ENCODE measurements around the gene CENPB.

The CENPB gene

DNA sequence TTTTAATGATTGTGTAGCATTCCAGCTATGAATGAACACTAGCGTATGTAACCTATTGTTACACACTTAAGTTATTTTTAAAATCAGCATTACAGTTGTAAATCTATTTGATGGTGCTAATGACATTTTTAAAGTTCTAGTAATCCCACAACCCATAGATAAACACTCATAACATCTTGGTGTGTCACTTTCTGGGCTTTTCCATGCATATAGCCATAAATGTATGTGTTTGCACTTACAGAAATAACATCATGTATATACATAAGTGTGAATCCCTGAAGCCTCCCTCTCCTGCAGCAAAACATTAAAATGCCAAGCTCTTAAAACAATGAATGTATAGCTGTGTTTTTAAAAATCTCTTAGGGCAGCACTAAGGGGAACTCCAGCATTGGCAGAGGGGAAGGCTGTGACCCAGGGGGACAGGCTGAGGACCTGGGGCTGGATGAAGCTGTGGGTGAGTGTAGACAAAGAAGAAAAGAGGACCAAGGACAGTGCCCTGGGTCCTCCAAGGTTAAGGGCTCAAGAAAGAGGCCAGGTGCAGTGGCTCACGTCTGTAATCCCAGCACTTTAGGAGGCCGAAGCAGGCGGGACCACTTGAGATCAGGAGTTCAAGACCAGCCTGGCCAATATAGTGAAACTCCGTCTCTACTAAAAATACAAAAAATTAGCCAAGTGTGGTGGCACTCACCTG lies 929 bp upstream of the CENPB start:
- TF ChIP-seq, protein P1, sequence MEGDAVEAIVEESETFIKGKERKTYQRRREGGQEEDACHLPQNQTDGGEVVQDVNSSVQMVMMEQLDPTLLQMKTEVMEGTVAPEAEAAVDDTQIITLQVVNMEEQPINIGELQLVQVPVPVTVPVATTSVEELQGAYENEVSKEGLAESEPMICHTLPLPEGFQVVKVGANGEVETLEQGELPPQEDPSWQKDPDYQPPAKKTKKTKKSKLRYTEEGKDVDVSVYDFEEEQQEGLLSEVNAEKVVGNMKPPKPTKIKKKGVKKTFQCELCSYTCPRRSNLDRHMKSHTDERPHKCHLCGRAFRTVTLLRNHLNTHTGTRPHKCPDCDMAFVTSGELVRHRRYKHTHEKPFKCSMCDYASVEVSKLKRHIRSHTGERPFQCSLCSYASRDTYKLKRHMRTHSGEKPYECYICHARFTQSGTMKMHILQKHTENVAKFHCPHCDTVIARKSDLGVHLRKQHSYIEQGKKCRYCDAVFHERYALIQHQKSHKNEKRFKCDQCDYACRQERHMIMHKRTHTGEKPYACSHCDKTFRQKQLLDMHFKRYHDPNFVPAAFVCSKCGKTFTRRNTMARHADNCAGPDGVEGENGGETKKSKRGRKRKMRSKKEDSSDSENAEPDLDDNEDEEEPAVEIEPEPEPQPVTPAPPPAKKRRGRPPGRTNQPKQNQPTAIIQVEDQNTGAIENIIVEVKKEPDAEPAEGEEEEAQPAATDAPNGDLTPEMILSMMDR (IDR thresholded peaks at IDR 0.05; ENCODE audit: low read depth, low read length, missing control alignments), result no peak
- DNase-seq (ENCODE audit: extremely low read depth, low read depth), result no peak
- peak overlapping the region; percentile 25; the same call in 1 of the 2 replicates for H3K4me3 ChIP-seq (replicated peaks; ENCODE audit: low read depth, low read length)

DNA sequence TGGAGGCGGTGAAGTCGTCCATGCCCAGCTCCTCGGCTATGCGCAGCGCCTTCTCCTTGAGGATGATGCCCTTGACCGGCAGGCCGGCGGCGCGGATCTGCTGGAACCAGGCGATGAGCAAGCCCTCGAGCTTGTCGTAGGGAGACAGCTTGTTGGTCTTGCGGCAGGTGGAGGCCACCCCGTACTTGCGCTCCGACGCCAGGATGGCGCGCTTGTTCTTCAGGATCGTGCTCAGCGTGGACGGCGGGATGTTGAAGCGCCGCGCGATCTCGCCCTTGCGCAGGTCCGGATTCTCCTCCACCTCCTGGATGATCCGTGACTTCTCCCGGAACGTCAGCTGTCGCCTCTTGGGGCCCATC lies 435 bp downstream of the CENPB start:
- TF ChIP-seq, protein P1 (IDR thresholded peaks at IDR 0.05; ENCODE audit: low read depth, low read length, missing control alignments), result no peak
- peak overlapping the region; percentile 72 for H3K4me3 ChIP-seq (replicated peaks; ENCODE audit: low read depth, low read length)
- DNase-seq (ENCODE audit: extremely low read depth, low read depth), result no peak

DNA sequence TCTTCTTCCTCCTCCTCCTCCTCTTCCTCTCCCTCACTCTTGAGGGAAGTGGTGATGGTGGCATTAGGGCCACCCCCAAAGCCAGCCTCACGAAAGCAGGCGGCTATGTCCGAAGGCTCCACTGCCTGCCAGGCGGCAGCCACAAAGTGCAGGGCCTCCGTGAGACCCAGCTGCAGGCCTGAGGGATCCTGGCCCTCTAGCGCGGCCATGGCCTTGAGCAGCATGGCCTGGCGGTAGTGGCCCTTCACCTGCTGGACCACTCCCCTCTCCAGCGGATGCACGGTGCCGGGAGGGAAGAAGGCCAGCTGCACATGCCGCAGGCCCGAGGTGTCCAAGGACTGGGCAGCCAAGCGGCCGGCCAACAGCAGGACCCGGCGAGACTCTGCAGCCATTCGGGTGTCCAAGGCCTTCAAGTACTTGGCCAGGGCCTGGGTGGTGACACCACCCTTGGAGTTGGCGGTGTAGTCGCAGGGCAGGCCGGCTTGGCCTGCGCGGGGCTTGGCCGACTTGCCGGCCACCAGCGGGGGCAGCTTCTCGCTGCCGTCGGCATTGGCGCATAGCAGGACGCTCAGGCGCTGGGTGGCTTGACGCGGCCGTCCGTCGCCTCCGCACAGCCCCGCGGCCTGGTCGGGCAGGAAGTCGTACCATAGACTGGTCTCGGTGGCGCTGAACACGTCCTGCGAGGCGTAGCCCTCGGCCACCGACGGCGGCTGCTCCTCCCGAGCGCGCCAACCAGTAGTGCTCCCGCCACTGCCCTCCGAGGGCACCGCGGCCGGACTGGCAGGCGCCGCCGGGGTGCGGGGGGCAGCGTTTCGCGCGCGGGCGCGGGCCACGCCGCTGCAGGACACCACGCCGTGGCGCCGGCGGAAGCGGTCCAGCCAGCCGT lies 1.1 kb downstream of the CENPB start:
- DNase-seq (ENCODE audit: extremely low read depth, low read depth), result no peak
- H3K4me3 ChIP-seq (replicated peaks; ENCODE audit: low read depth, low read length), result peak overlapping the region; percentile 72
- TF ChIP-seq, protein P1 (IDR thresholded peaks at IDR 0.05; ENCODE audit: low read depth, low read length, missing control alignments), result no peak

DNA sequence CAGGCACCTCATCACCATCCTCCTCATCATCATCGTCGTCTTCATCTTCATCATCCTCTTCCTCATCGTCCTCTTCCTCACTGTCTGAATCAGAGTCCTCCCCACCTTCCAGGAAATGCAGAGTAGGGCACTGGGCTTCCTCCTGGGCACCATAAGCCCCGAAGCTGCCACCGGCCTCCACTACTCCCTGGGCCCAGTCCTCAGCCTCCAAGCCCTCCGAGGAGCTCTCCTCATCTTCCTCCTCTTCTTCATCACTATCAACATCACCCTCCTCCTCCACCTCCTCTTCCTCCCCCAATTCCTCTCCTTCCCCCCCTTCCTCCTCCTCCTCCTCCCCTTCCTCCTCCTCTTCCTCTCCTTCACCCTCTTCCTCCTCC lies 1.7 kb downstream of the CENPB start:
- TF ChIP-seq, protein P1 (IDR thresholded peaks at IDR 0.05; ENCODE audit: low read depth, low read length, missing control alignments), result no peak
- no peak for DNase-seq (ENCODE audit: extremely low read depth, low read depth)

DNA sequence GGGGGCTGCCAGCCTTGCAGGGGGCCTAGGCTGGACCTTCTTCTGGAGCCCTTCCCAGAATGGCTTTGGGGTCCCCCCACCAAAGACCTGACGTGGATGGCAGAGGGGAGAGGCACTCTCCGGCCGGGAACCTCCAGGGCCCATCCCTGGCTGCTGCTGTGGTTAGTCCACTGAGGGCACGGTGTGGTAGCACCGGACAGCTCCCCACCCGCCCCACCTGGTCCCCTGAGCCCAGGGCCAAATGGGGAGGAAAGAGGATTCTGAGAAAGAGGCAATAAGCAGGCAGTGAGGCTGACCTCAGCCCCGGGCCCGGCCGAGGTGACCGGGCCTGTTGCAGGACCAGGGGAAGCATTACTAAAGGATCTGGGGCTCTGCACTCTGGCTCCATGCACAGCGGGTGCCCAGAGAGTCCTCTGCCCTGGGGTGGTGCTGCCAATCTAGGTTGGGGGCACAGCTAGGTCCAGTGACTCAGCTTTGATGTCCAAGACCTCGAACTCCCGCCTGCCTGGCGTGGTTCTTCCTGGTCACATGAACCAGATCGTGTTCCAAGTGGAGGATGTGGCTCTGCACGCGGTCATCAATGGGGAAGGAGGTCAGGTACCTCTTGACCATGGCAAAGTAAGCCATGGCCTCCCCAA lies 2.2 kb downstream of the CENPB start:
- no peak for DNase-seq (ENCODE audit: extremely low read depth, low read depth)
- TF ChIP-seq, protein P1 (IDR thresholded peaks at IDR 0.05; ENCODE audit: low read depth, low read length, missing control alignments), result no peak
- H3K4me3 ChIP-seq (replicated peaks; ENCODE audit: low read depth, low read length), result peak overlapping the region; percentile 72

More for the DNA sequence above, 1.7 kb downstream of the CENPB start:
- H3K4me3 ChIP-seq (replicated peaks; ENCODE audit: low read depth, low read length), result peak overlapping the region; percentile 72

DNA sequence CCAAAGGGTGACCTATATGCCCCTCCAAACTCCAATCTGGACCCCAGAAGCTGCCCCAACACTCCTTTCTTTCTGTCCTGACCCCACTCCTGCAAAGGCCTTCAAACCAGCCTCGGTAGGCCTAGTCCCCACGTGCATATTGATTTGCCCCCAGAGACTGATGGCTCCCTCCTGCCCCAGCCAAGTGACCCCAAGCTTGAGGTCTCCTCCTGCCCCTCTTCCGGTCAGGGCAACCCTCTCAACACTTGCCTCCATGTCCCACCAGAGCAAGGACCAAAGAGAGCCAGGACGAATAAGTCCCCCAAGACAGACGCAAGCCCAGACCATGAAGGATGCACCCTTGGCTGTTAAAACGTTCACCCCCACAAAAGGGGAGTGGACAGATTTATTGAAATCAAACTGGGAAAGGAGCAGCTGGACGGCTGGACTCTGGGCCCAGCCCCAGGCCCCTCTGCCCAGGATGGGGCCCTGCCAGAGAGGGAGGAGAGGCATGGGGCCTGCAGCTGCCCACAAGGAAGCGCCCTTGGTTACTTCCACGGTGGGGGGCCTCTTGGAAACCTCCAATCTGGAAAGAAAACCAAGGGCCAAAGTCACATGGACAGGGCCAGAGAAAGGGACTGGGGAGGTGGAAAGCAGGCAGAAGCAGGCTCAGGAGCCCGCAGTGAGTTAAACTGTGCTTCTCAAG lies 2.9 kb downstream of the CENPB start:
- DNase-seq (ENCODE audit: extremely low read depth, low read depth), result no peak
- TF ChIP-seq, protein P1 (IDR thresholded peaks at IDR 0.05; ENCODE audit: low read depth, low read length, missing control alignments), result no peak
- H3K4me3 ChIP-seq (replicated peaks; ENCODE audit: low read depth, low read length), result peak overlapping the region; percentile 72
